Transverse colon (tissue), 3 donors: ENCODE results near the gene NFKB2.

Experiments used
- CTCF ChIP-seq, 5 experiments: fragments of 200-600 bp in 3 of 5; fragments of 450-650 bp in 2 of 5; sonication (generic) in 3 of 5; IDR thresholded peaks; 1 replicate in 2 of 5; 2 replicates in 3 of 5; pipeline ENCODE4 v1.5.1; 2016 to 2017; ENCODE audit warnings: antibody characterized with exemption in 5 of 5, inconsistent platforms in 3 of 5, mild to moderate bottlenecking in 2 of 5, moderate library complexity in 1 of 5
- EP300 ChIP-seq: sonication (generic); formaldehyde crosslinking; IDR thresholded peaks from one replicate; pipeline ENCODE4 v1.6.1; 2017; ENCODE audit warnings: antibody characterized with exemption, low read depth
- POLR2A ChIP-seq: fragments of 450-650 bp; IDR thresholded peaks from one replicate; pipeline ENCODE4 v1.6.1; 2016; ENCODE audit warnings: antibody characterized with exemption, mild to moderate bottlenecking, moderate library complexity

GRCh38 chr10:102393411-102394078 is 2.0 kb upstream of the NFKB2 start:
- TF ChIP-seq EP300 (no peak), POLR2A (no peak), CTCF (IDR thresholded peaks at IDR 0.05) (peak in 2 of 5 experiments; percentile 95 to 97)
